ENCODE results near the gene KMT5C.
"Not testable (repeated sequence)": the region's sequence is repeated elsewhere in the genome, so short reads cannot be mapped to it uniquely, and the experiment has no call there.

KMT5C gene

GRCh38 chr19:55319785-55320184 lies 19.9 kb upstream of the KMT5C start:
- no peak for DNase-seq

GRCh38 chr19:55320844-55321419 lies 18.7 kb upstream of the KMT5C start:
- DNase-seq: no peak

GRCh38 chr19:55321466-55322137 lies 18.1 kb upstream of the KMT5C start:
- no peak for DNase-seq

- DNase-seq: no peak
Observed at GRCh38 chr19:55322204-55322885, 17.3 kb upstream of the KMT5C start.

- no peak for DNase-seq
Observed at GRCh38 chr19:55324662-55325061, 15.0 kb upstream of the KMT5C start.

GRCh38 chr19:55325172-55325571 lies 14.5 kb upstream of the KMT5C start, which contains the start of gene TMEM150B:
Gene TMEM150B (minus strand): TSS chr19:55325341. CDS start chr19:55321036, 4,305 bp downstream.
- DNase-seq: no peak

- not testable (repeated sequence) for DNase-seq
Observed at GRCh38 chr19:55328774-55329318, 10.8 kb upstream of the KMT5C start.

- DNase-seq: not testable (repeated sequence)
Observed at GRCh38 chr19:55329791-55330190, 9.9 kb upstream of the KMT5C start.

- DNase-seq: no peak
Observed at GRCh38 chr19:55333870-55334269, 5.8 kb upstream of the KMT5C start.

GRCh38 chr19:55336101-55336500 lies 3.6 kb upstream of the KMT5C start:
- no peak for DNase-seq

GRCh38 chr19:55339889-55340783 lies 460 bp downstream of the KMT5C start:
- DNase-seq: no peak

- DNase-seq: no peak
Observed at GRCh38 chr19:55340784-55341147, 1.1 kb downstream of the KMT5C start.

- DNase-seq: peak; percentile 64
Observed at GRCh38 chr19:55341171-55341588, 1.5 kb downstream of the KMT5C start.

GRCh38 chr19:55341595-55342531 lies 2.2 kb downstream of the KMT5C start:
- DNase-seq: no peak

- no peak for DNase-seq
Observed at GRCh38 chr19:55344444-55344843, 4.8 kb downstream of the KMT5C start.

- DNase-seq: no peak
Observed at GRCh38 chr19:55345101-55345817, 5.6 kb downstream of the KMT5C start.

GRCh38 chr19:55345818-55346724 lies 6.4 kb downstream of the KMT5C start:
- no peak for DNase-seq

GRCh38 chr19:55346725-55347441 lies 7.2 kb downstream of the KMT5C start:
- DNase-seq: no peak

- DNase-seq: no peak
Observed at GRCh38 chr19:55347442-55348009, 7.8 kb downstream of the KMT5C start.
